IPS-11a (cell line): Measurements from ENCODE around the gene MAK.
"Not testable (repeated sequence)": the region's sequence is repeated elsewhere in the genome, so short reads cannot be mapped to it uniquely, and the experiment has no call there.

Experiments
- H3K4me3 ChIP-seq: one replicate; pipeline ENCODE4 v1.5.1; 2013; ENCODE audit warnings: low read depth, low read length, control low read depth

The MAK gene

DNA sequence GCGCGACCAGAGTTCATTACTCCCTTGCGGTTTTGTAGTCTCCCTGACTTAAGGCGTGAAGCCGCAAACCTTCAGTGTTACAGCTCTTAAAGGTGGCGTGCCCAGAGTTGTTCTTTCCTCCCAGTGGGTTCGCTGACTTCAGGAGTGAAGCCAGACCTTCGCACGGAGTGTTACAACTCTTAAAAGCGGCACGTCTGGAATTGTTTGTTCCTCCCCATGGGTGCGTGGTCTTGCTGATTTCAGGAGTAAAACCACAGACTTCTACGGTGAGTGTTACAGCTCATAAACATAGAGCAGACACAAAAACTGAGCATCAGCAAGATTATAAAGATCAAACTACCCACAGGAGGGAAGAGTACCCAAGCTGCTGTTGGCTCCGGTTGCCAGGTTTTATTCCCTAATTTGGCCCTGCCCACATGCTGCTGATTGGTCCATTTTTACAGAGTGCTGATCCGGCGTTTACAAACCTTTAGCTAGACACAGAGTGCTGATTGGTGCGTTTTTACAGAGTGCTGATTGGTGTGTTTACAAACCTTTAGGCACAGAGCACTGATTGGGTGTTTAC is 105.1 kb downstream of the MAK start:
- H3K4me3 ChIP-seq = no peak overlapping the region

DNA sequence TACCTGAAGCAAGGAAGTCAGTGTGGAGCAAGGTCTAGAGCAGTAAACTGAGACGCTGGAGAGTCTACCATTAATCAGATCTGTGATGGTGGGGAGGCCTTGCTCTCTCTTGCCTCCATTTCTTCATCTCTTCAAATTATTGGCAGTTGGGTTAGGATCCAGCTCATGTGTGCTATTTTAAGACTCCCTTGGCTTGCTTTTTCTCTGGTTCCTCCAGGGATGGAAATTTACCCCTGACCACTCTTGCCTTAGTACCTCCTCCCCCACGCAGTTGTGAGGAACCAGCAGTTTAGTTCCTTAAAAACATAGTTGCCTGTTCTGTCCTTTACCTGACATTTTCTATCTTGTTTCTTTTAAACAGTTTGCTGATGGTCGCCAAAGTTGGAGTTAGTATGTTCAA is 108.1 kb downstream of the MAK start:
- no peak overlapping the region for H3K4me3 ChIP-seq

DNA sequence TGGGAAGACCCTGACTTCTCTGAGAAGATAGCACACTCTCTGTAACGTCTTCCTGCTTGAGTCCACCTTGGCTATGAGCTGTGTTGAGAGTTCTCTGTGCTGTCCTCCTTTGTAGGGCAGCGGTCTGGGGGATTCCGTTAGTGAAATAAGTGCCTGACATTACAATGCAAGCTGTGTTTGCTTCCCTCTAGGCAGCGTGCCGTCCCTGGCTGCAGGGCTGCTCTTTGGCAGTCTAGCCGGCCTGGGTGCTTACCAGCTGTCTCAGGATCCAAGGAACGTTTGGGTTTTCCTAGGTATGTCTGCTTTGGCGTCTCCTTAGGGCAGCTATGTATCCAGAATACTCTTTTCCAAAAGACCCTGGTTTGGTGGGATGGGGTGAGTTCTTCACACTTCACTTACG is 112.6 kb downstream of the MAK start:
- H3K4me3 ChIP-seq = no peak overlapping the region

DNA sequence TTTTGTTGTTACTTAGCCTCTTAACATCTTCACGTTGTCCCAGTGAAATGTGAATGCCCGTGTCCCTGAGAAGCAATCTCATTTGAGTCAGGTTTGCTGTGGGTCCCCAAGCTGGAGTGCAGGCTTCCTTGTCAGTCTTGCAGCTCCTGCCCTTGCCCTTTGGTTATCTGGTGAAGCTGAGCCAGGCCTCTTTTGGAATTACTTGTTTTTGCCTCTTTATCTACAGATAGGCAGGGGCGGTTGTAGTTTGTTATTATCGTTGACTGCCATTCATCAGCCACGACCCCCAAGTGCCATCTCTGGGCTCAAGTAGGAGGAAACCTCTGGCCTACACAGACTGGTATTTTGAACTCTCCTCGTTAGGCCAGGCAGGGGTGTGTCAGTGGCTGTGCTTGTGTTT is 113.3 kb downstream of the MAK start:
- no peak overlapping the region for H3K4me3 ChIP-seq

DNA sequence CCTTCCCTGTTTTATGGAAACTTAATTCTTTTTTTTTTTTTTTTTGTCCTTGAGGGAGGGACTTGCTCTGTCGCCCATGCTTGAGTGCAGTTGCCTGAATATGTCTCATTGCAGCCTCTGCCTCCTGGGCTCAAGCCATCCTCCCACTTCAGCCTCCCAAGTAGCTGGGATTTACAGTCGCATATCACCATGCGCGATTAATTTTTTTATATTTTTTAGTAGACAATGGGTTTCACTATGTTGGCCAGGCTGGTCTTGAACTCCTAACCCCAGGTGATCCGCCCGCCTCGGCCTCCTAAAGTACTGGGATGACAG is 114.8 kb downstream of the MAK start:
- H3K4me3 ChIP-seq = peak overlapping the region; percentile 76

DNA sequence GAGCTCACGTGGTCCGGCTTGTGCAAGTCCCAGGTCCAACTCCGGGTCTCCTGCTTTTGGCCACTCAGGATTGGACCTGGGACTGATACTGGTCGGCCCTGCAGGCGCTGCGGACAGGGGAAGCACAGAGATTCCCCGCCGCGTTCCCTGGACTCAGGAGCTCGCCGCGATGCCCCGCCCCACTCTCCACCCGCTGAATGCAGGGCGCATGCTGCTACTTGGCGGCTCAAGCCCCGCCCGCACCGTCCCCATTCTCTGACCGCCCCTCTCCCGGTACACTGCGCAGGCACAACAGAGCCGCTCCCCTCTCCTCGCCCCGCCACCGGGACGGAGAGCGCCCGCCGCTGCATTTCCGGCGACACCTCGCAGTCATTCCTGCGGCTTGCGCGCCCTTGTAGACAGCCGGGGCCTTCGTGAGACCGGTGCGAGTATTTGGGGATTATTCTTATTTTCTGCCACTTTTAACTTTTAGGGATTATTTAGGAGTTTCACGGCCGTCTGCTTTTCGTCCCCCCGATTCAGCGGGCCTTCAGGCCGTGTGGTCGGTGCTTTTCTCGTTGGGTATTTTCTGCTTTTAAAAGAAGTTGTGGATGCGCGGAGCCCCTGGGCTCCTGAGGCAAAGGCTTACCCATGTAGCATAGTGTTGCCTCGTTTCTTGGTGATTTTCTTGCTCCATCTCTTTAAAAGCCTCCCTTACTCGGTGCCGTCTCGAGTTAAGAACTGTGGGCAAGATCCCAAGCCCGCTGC is 115.3 kb downstream of the MAK start, which contains the start of gene TMEM14C:
Gene TMEM14C (plus strand): TSS at position 251 of the 747 bp plus-strand sequence. CDS start 1,544 bp downstream, outside the sequence.
- H3K4me3 ChIP-seq = peak within 1 kb of the TSS; percentile 76

DNA sequence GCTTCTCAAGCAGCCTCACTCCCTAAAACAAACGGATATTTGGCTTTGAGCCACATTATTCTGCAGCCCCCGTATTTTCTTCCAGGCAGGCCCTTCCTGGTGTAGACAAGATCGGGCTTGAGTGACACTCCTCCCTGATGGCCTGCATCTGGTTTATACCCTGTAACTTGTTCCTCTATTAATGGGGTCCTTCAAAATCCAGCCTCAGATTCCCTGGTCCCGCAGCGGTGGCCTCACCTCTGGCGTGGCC is 115.8 kb downstream of the MAK start:
- H3K4me3 ChIP-seq = peak overlapping the region; percentile 36

DNA sequence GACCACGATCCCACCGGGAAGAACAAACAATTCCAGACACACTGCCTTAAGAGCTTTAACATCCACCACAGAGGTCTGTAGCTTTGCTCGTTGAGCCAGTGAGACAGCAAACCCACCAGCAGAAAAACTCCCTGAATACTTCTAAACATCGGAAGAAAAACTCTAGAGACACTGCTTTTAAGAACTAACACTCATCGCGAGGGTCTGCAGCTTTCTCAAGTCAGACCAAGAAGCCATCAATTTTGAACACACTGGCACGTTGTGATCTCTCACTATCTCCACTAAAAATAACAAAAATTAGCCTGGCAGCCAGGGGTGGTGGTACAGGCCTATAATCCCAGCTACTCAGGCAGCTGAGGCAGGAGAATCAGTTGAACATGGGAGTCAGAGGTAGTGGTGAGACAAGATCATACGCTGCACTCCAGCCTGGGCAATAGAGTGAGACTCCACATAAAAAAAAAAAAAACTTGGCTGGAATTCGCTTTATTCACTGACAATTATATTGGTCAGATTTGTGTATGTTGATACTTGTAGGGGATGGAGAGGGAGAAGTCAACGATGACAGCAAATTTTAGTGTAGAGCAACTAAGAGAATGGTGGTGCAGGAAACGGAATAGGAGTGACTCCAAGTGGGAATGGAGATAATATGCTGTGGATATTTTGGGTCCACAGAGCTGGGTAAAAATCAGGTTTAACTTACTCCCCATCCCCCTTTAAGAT is 116.3 kb downstream of the MAK start:
- peak overlapping the region; percentile 36 for H3K4me3 ChIP-seq

DNA sequence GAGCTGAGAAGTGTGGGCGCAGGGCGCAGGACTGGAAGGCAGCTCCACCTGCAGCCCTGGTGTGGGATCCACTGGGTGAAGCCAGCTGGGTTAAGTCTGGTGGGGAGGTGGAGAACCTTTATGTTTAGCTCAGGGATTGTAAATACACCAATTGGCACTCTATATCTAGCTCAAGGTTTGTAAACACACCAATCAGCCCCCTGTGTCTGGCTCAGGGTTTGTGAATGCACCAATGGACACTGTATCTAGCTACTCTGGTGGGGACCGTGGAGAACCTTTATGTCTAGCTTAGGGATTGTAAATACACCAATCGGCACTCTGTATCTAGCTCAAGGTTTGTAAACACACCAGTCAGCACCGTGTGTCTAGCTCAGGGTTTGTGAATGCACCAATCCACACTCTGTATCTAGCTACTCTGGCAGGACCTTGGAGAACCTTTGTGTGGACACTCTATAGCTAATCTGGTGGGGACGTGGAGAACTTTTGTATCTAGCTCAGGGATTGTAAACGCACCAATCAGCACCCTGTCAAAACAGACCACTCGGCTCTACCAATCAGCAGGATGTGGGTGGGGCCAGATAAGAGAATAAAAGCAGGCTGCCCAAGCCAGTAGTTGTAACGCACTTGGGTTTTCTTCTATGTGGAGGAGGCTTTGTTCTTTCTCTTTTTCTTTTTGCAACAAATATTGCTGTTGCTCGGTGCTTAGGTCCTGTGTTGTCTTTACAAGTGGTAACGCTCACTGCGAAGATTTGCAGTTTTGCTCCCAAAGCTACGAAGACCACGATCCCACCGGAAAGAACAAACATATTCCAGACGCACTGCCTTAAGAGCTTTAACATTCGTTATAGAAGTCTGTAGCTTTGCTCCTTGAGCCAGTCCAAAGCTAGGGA is 117.1 kb downstream of the MAK start:
- H3K4me3 ChIP-seq = not testable (repeated sequence)

DNA sequence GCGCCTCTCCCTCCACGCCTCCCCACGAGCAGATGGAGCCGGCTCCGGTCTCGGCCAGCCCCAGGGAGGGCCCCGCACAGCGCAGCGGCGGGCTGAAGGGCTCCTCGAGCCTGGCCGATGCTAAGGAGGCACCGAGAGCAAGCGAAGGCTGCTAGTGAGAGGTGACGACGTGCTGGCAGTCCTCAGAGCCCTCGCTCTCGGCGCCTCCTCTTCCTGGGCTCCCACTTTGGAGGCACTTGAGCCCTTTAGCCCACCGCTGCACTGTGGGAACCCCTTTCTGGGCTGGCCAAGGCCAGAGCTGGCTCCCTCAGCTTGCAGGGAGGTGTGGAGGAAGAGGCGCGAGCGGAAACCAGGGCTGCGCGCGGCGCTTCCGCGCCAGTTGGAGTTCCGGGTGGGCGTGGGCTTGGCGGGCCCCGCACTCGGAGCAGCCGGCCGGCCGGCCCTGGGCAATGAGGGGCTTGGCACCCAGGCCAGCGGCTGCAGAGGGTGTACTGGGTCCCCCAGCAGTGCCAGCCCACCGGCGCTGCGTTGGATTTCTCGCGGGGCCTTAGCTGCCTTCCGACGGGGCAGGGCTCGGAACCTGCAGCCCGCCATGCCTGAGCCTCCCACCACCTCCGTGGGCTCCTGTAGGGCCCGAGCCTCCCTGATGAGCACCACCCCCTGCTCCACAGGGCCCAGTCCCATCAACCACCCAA is 117.9 kb downstream of the MAK start:
- no peak overlapping the region for H3K4me3 ChIP-seq

DNA sequence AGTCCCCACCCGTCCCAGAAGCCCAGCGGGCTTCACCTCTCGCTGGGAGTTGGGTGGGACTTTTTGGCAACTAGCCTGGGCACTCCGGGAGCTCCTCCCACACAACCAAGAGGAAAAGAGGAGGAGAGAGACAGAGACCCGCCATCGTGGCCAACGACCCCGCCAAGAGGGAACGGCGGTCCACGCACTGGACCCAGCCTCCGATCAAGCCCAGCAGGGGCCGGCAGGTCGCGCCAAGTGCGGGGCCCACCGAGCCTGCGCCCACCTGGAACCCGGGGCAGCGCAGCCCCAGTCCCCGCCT is 118.4 kb downstream of the MAK start:
- H3K4me3 ChIP-seq = no peak overlapping the region

DNA sequence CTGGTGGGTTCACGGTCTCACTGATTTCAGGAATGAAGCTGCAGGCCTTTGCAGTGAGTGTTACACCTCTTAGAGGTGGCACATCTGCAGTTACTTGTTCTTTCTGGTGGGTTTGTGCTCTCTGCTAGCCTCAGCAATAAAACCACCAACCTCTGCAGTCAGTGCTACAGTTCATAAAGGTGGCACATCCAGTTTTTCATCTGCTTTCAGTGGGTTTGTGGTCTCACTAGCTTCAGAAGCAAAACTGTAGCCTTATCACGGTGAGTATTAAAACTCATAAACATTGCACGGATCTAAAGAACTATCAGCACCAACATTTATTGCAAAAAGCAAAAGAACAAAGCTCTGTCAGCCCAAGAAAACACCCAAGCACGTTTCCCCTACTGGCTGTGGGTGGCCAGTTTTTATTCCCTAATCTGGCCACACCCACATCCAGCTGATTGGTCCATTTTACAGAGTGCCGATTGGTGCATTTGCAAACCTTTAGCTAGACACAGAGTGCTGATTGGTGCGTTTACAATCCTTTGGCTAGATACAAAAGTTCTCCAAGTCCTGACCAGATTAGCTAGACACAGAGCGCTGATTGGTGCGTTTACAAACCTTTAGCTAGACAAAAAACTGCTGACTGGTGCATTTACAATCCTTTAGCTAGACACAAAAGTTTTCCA is 118.9 kb downstream of the MAK start:
- H3K4me3 ChIP-seq = no peak overlapping the region

DNA sequence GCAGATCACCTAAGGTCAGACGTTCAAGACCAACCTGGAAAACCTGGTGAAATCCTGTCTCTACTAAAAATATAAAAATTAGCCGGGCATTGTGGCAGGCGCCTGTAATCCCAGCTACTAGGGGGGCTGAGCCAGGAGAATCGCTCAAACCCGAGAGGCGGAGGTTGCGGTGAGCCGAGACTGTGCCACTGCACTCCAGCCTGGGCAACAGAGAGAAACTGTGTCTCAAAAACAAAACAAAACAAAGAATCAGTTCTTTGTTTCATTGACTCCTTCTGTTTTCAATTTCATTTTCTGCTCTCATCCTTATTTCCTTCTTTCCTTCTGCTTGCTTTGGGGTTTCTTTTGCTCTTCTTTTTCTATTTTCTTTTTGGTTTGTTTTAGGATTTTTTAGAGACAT is 124.4 kb downstream of the MAK start:
- no peak overlapping the region for H3K4me3 ChIP-seq
